Stomach (tissue), 4 donors: ENCODE measurements around the gene CORO2B.

Experiments
- CTCF ChIP-seq, 7 experiments: fragments of 450-650 bp in 4 of 7; fragments of 200-600 bp in 3 of 7; sonication (generic) in 3 of 7; IDR thresholded peaks; one replicate each; pipeline ENCODE4 v1.5.1; 2016 to 2019; ENCODE audit warnings: antibody characterized with exemption in 7 of 7, control low read depth in 2 of 7, mild to moderate bottlenecking in 1 of 7
- EP300 ChIP-seq: sonication (generic); formaldehyde crosslinking; IDR thresholded peaks from one replicate; pipeline ENCODE4 v1.6.1; 2017; ENCODE audit warnings: antibody characterized with exemption
- POLR2A ChIP-seq, 4 donors: fragments of 450-650 bp; IDR thresholded peaks; one replicate each; pipeline ENCODE4 v1.6.1; 2016; ENCODE audit warnings: antibody characterized with exemption in 4 of 4, control low read depth in 2 of 4, mild to moderate bottlenecking in 1 of 4, moderate library complexity in 1 of 4

- TF ChIP-seq POLR2A (IDR thresholded peaks at IDR 0.05) (no peak), CTCF (IDR thresholded peaks at IDR 0.05) (no peak), EP300 (no peak)
Observed at GRCh38 chr15:68627476-68627875, 48.7 kb downstream of the CORO2B start.
